ENCODE results near the gene ZBED3.

ZBED3 gene

DNA sequence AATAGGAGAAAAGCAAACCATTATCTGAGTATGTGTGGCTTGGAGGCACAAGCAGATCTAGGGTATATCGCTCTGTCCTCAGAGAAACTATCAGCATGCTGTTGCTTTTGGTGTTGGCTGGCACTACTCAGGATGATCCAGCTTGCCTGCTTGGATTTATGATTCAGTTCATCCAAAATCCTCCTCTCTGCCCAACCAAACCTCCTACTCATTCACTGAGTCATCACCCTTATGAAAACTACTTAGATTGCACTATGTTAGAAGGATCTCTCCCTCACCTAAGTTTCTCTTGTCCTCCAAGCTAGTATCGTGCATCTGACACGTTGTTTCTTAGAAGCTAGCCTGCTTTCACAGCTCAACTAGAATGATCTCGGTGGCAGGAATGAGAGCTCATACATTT, 14.2 kb upstream of the ZBED3 start:
- Histone ChIP-seq H3K27me3 (replicated peaks in 2 of 5; ENCODE audit: control insufficient read depth in 4 of 5, insufficient read depth in 5 of 5, low read length in 4 of 5) (no peaks in the 10 kb centered on the region), H3K4me3 (ENCODE audit: control insufficient read depth in 1 of 7, extremely low read depth in 1 of 7, insufficient read depth in 4 of 7, low read depth in 2 of 7, low read length in 6 of 7) (no peak overlapping the region), H3K27ac (ENCODE audit: insufficient read depth in 1 of 2, low read depth in 1 of 2, low read length in 2 of 2, poor library complexity in 1 of 2, severe bottlenecking in 2 of 2) (no peak overlapping the region), H3K9me3 (ENCODE audit: control extremely low read depth in 1 of 5, control insufficient read depth in 4 of 5, insufficient read depth in 2 of 5, low read depth in 1 of 5, low read length in 4 of 5) (peaks cover 0 to 9% (median 0%) of the 10 kb centered on the region in 5 experiments), H3K4me1 (ENCODE audit: control extremely low read depth in 1 of 4, control insufficient read depth in 4 of 4, insufficient read depth in 4 of 4, low read length in 3 of 4) (no peaks in the 10 kb centered on the region), H3K36me3 (ENCODE audit: control insufficient read depth in 4 of 4, insufficient read depth in 4 of 4, low read length in 3 of 4) (peaks cover 3 to 29% (median 8%) of the 10 kb centered on the region in 4 experiments)
- WGBS (ENCODE audit: insufficient coverage), result 96% methylated on average over 4 of the region's 4 CpGs
- CTCF ChIA-PET, result interaction anchor here (1.1 to 1.6 kb wide), 2 partner anchors 15 to 23 kb away, joined by 3 to 4 read pairs; no protein-coding TSS in a partner anchor
- DNase-seq, result no peak
- POLR2A ChIA-PET, result no interaction called here

DNA sequence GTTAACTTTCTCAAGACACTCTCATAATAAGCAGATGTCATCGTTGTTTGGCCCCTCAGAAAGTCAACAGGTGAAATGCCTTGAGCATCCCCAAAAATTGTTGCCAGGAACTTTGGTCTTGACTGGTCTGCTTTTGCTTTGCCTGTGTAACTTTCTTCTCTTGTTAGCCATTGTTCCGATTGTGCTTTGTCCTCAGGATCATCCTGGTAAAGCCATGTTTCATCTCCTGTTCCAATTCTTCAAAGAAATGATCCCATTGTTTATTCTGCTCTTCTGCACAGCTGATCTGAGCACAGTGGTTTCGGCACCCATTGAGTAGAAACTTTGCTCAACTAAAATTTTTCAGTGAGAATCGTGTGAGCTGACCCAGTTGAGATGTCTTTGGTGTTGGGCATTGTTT, 8.1 kb upstream of the ZBED3 start:
- H3K9me3 ChIP-seq (ENCODE audit: control extremely low read depth in 1 of 5, control insufficient read depth in 4 of 5, insufficient read depth in 2 of 5, low read depth in 1 of 5, low read length in 4 of 5), result no peaks in the 10 kb centered on the region
- DNase-seq, result no peak
- ChIA-PET POLR2A (no interaction called here), CTCF (interaction anchor here (1.1 kb wide), 1 partner anchor 301 kb away, joined by 3 read pairs; no protein-coding TSS in a partner anchor)
- no peaks in the 10 kb centered on the region for H3K27me3 ChIP-seq (replicated peaks in 2 of 5; ENCODE audit: control insufficient read depth in 4 of 5, insufficient read depth in 5 of 5, low read length in 4 of 5)
- 96% methylated on average over 4 of the region's 4 CpGs for WGBS (ENCODE audit: insufficient coverage)
- H3K4me1 ChIP-seq (ENCODE audit: control extremely low read depth in 1 of 4, control insufficient read depth in 4 of 4, insufficient read depth in 4 of 4, low read length in 3 of 4), result no peaks in the 10 kb centered on the region
- peaks cover 0 to 19% (median 8%) of the 10 kb centered on the region in 4 experiments for H3K36me3 ChIP-seq (ENCODE audit: control insufficient read depth in 4 of 4, insufficient read depth in 4 of 4, low read length in 3 of 4)
- no peak overlapping the region for H3K27ac ChIP-seq (ENCODE audit: insufficient read depth in 1 of 2, low read depth in 1 of 2, low read length in 2 of 2, poor library complexity in 1 of 2, severe bottlenecking in 2 of 2)
- H3K4me3 ChIP-seq (ENCODE audit: control insufficient read depth in 1 of 7, extremely low read depth in 1 of 7, insufficient read depth in 4 of 7, low read depth in 2 of 7, low read length in 6 of 7), result no peak overlapping the region

DNA sequence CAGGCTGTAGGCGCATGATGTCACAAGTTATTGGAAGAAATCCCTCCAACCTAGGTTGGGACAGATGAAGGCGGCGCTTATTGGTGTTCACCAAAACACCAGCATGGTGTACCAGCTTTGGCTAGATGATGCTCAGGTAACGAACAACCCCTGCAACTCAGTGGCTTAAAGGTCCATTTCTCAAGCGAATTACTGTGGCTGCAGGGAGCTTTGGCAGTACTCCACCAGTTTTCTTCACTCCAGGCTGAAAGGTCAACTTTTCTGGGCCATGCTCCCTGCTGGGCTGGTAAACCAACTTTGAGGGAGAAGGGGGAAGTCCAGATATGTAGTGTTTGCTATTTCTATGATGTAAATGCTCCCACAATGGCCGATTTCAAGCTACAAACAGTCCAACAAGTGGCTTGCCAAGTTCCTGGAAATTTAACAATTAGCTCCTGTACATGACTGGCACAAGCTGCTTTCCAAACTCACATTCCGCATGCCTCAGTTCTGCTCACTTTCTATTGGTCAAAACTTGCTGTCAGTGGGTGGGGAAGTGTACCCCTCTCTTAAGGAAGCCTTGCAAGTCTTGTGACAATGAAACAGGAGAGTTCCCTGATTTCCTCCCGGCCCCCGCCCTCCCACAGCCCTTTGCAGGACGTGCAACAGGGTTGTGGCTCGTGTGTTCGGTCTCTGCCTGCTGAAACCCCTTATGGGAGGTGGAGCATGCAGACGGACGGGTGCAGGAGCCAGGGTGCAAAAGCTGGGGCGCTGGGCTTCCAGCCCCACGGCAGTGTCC, 588 bp upstream of the ZBED3 start:
- CTCF ChIA-PET, result interaction anchor here (0.8 to 5.9 kb wide), 5 partner anchors 10 to 125 kb away, joined by 3 to 37 read pairs (median 3); no protein-coding TSS in a partner anchor
- peaks cover 15 to 29% (median 18%) of the 10 kb centered on the region in 4 experiments for H3K4me1 ChIP-seq (ENCODE audit: control extremely low read depth in 1 of 4, control insufficient read depth in 4 of 4, insufficient read depth in 4 of 4, low read length in 3 of 4)
- 22% methylated on average over 13 of the region's 16 CpGs for WGBS (ENCODE audit: insufficient coverage)
- POLR2A ChIA-PET, result interaction anchor here (1.5 kb wide), 1 partner anchor 10 kb away, joined by 6 read pairs; no protein-coding TSS in a partner anchor
- DNase-seq, result peak in 1 of 3 donors; percentile 42
- peak overlapping the region; percentile 74 to 98 (median 86) for H3K4me3 ChIP-seq (ENCODE audit: control insufficient read depth in 1 of 7, extremely low read depth in 1 of 7, insufficient read depth in 4 of 7, low read depth in 2 of 7, low read length in 6 of 7)
- peaks cover 6 to 16% (median 13%) of the 10 kb centered on the region in 4 experiments for H3K36me3 ChIP-seq (ENCODE audit: control insufficient read depth in 4 of 4, insufficient read depth in 4 of 4, low read length in 3 of 4)
- peak overlapping the region; percentile 79 to 90 for H3K27ac ChIP-seq (ENCODE audit: insufficient read depth in 1 of 2, low read depth in 1 of 2, low read length in 2 of 2, poor library complexity in 1 of 2, severe bottlenecking in 2 of 2)
- no peaks in the 10 kb centered on the region for H3K27me3 ChIP-seq (replicated peaks in 2 of 5; ENCODE audit: control insufficient read depth in 4 of 5, insufficient read depth in 5 of 5, low read length in 4 of 5)
- no peaks in the 10 kb centered on the region for H3K9me3 ChIP-seq (ENCODE audit: control extremely low read depth in 1 of 5, control insufficient read depth in 4 of 5, insufficient read depth in 2 of 5, low read depth in 1 of 5, low read length in 4 of 5)

DNA sequence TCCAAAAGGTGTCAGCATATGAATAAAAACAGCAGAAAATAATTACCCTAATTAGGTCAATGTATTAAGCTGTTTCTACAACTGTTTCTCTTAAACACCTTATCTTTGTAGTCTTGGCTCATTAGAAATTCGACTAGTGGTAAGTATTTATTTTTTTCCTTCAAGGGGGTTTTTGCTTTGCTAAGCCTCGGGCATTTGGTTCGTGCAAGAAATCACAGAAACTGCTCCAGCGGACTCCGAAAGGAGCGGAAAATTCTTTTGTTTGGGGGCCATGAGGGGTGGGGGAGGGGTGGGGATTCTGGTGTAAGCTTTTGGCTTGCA, 757 bp downstream of the ZBED3 start:
- Histone ChIP-seq H3K27ac (ENCODE audit: insufficient read depth in 1 of 2, low read depth in 1 of 2, low read length in 2 of 2, poor library complexity in 1 of 2, severe bottlenecking in 2 of 2) (peak overlapping the region; percentile 79 to 90), H3K27me3 (replicated peaks in 2 of 5; ENCODE audit: control insufficient read depth in 4 of 5, insufficient read depth in 5 of 5, low read length in 4 of 5) (no peaks in the 10 kb centered on the region), H3K36me3 (ENCODE audit: control insufficient read depth in 4 of 4, insufficient read depth in 4 of 4, low read length in 3 of 4) (peaks cover 6 to 15% (median 13%) of the 10 kb centered on the region in 4 experiments), H3K4me3 (ENCODE audit: control insufficient read depth in 1 of 7, extremely low read depth in 1 of 7, insufficient read depth in 4 of 7, low read depth in 2 of 7, low read length in 6 of 7) (peak overlapping the region; percentile 74 to 98 (median 86)), H3K9me3 (ENCODE audit: control extremely low read depth in 1 of 5, control insufficient read depth in 4 of 5, insufficient read depth in 2 of 5, low read depth in 1 of 5, low read length in 4 of 5) (no peaks in the 10 kb centered on the region), H3K4me1 (ENCODE audit: control extremely low read depth in 1 of 4, control insufficient read depth in 4 of 4, insufficient read depth in 4 of 4, low read length in 3 of 4) (peaks cover 15 to 29% (median 18%) of the 10 kb centered on the region in 4 experiments)
- ChIA-PET CTCF (interaction anchor here (0.6 to 5.9 kb wide), 7 partner anchors 9 to 230 kb away, joined by 3 to 37 read pairs (median 3); no protein-coding TSS in a partner anchor), POLR2A (interaction anchor here (1.5 kb wide), 1 partner anchor 9 kb away, joined by 6 read pairs; no protein-coding TSS in a partner anchor)
- 0% methylated on average over 5 of the region's 6 CpGs for WGBS (ENCODE audit: insufficient coverage)
- DNase-seq, result no peak

DNA sequence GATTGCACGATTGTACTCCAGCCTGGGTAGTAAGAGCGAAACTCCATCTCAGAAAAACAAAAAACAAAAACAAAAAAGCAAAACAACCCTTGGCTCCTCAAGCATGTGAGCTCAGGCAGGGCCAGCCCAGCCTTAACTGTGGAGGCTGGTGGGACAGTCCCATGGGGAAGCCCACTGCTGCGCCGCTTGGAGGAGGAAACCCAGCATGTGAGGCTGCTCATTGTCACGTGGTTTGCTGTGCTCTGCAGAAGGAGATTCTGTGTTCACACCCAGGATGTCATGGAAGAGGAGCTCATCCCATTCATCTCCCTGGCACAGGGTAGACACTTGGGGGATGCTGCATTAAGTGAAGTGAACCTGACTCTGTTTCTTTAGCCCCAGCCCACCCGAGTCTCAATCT, 4.0 kb downstream of the ZBED3 start:
- ChIA-PET CTCF (interaction anchor here (0.6 kb wide), 1 partner anchor 325 kb away, joined by 3 read pairs; no protein-coding TSS in a partner anchor), POLR2A (interaction anchor here (0.6 kb wide), 1 partner anchor 216 kb away, joined by 5 read pairs; no protein-coding TSS in a partner anchor)
- Histone ChIP-seq H3K27ac (ENCODE audit: insufficient read depth in 1 of 2, low read depth in 1 of 2, low read length in 2 of 2, poor library complexity in 1 of 2, severe bottlenecking in 2 of 2) (no peak overlapping the region), H3K36me3 (ENCODE audit: control insufficient read depth in 4 of 4, insufficient read depth in 4 of 4, low read length in 3 of 4) (peaks cover 9 to 24% (median 13%) of the 10 kb centered on the region in 4 experiments), H3K9me3 (ENCODE audit: control extremely low read depth in 1 of 5, control insufficient read depth in 4 of 5, insufficient read depth in 2 of 5, low read depth in 1 of 5, low read length in 4 of 5) (no peaks in the 10 kb centered on the region), H3K4me1 (ENCODE audit: control extremely low read depth in 1 of 4, control insufficient read depth in 4 of 4, insufficient read depth in 4 of 4, low read length in 3 of 4) (peaks cover 15 to 27% (median 17%) of the 10 kb centered on the region in 4 experiments), H3K27me3 (replicated peaks in 2 of 5; ENCODE audit: control insufficient read depth in 4 of 5, insufficient read depth in 5 of 5, low read length in 4 of 5) (no peaks in the 10 kb centered on the region), H3K4me3 (ENCODE audit: control insufficient read depth in 1 of 7, extremely low read depth in 1 of 7, insufficient read depth in 4 of 7, low read depth in 2 of 7, low read length in 6 of 7) (no peak overlapping the region)
- no peak for DNase-seq
- WGBS (ENCODE audit: insufficient coverage), result 94% methylated on average over 5 of the region's 6 CpGs

DNA sequence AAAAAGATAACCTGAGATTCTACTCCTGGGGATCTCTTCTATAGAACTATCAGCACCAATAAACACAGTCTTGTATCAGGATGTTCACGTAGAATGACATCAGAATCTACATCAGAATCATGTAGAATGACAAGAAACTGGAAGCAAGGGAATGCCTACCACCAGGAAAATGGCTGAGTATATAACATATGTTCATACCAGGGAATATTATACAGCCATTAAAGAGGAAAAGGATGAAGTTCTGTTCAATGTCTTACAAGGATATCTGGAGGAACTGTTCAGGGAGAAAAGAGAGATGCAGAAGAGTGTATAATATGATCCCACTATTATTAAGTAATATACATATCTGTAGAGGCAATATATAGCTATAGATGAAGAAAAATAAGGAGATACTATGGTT, 4.8 kb downstream of the ZBED3 start:
- ChIA-PET CTCF (no interaction called here), POLR2A (no interaction called here)
- no peak for DNase-seq
- no peaks in the 10 kb centered on the region for H3K9me3 ChIP-seq (ENCODE audit: control extremely low read depth in 1 of 5, control insufficient read depth in 4 of 5, insufficient read depth in 2 of 5, low read depth in 1 of 5, low read length in 4 of 5)
- H3K27ac ChIP-seq (ENCODE audit: insufficient read depth in 1 of 2, low read depth in 1 of 2, low read length in 2 of 2, poor library complexity in 1 of 2, severe bottlenecking in 2 of 2), result no peak overlapping the region
- H3K4me1 ChIP-seq (ENCODE audit: control extremely low read depth in 1 of 4, control insufficient read depth in 4 of 4, insufficient read depth in 4 of 4, low read length in 3 of 4), result peaks cover 7 to 22% (median 14%) of the 10 kb centered on the region in 4 experiments
- no peaks in the 10 kb centered on the region for H3K27me3 ChIP-seq (replicated peaks in 2 of 5; ENCODE audit: control insufficient read depth in 4 of 5, insufficient read depth in 5 of 5, low read length in 4 of 5)
- peaks cover 9 to 26% (median 13%) of the 10 kb centered on the region in 4 experiments for H3K36me3 ChIP-seq (ENCODE audit: control insufficient read depth in 4 of 4, insufficient read depth in 4 of 4, low read length in 3 of 4)
- no peak overlapping the region for H3K4me3 ChIP-seq (ENCODE audit: control insufficient read depth in 1 of 7, extremely low read depth in 1 of 7, insufficient read depth in 4 of 7, low read depth in 2 of 7, low read length in 6 of 7)
- WGBS (ENCODE audit: insufficient coverage), result 100% methylated on average over 1 of the region's 1 CpG

DNA sequence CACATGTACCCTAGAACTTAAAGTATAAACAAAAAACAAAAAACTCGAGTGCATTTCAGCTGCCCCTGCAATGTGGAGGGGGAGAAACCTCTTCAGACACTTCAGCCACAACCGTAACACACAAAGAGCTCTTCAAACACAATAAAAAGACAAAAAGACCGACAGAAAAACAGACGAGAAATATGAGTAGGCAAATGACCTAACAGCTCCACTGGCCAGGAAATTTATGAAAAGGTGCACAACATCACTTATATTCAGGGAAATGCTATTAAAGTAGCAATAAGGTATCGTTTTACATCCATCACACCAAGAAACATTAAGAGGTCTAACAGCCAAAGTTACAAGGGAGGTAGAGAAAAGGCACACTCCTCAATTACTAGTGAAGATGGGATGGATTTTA, 6.2 kb downstream of the ZBED3 start:
- Histone ChIP-seq H3K27ac (ENCODE audit: insufficient read depth in 1 of 2, low read depth in 1 of 2, low read length in 2 of 2, poor library complexity in 1 of 2, severe bottlenecking in 2 of 2) (no peak overlapping the region), H3K27me3 (replicated peaks in 2 of 5; ENCODE audit: control insufficient read depth in 4 of 5, insufficient read depth in 5 of 5, low read length in 4 of 5) (no peaks in the 10 kb centered on the region), H3K36me3 (ENCODE audit: control insufficient read depth in 4 of 4, insufficient read depth in 4 of 4, low read length in 3 of 4) (peaks cover 9 to 38% (median 15%) of the 10 kb centered on the region in 4 experiments), H3K9me3 (ENCODE audit: control extremely low read depth in 1 of 5, control insufficient read depth in 4 of 5, insufficient read depth in 2 of 5, low read depth in 1 of 5, low read length in 4 of 5) (no peaks in the 10 kb centered on the region), H3K4me3 (ENCODE audit: control insufficient read depth in 1 of 7, extremely low read depth in 1 of 7, insufficient read depth in 4 of 7, low read depth in 2 of 7, low read length in 6 of 7) (no peak overlapping the region), H3K4me1 (ENCODE audit: control extremely low read depth in 1 of 4, control insufficient read depth in 4 of 4, insufficient read depth in 4 of 4, low read length in 3 of 4) (peaks cover 1 to 25% (median 14%) of the 10 kb centered on the region in 4 experiments)
- POLR2A ChIA-PET, result no interaction called here
- CTCF ChIA-PET, result no interaction called here
- WGBS (ENCODE audit: insufficient coverage), result no CpG with 5 or more reads among the region's 5 CpGs
- no peak for DNase-seq

All from common myeloid progenitor, CD34-positive (primary cell).